Tibial nerve (tissue), 4 donors: ENCODE data around the gene THSD4. TPM values are rescaled to one million over a fixed set of nuclear protein-coding genes. Genes with fewer than 3 reads are reported as not detected.
A peak's percentile ranks its signal among the peaks of the same experiment; 100 is the strongest.

Experiments used
- DNase-seq, 2 donors: peaks; one replicate each; pipeline ENCODE4 v3.0.0-alpha.2; 2019; ENCODE audit warnings: low spot score in 2 of 2
- H3K27ac ChIP-seq, 4 donors: fragments of 200-600 bp; sonication (generic) in 3 of 4; one replicate each; pipeline ENCODE4 v1.5.1; 2017 to 2019; ENCODE audit warnings: mild to moderate bottlenecking in 1 of 4
- H3K27me3 ChIP-seq, 2 donors: fragments of 200-600 bp; sonication (generic) in 1 of 2; one replicate each; pipeline versions ENCODE4 v1.5.1 to v1.6.0; 2017 to 2019
- H3K36me3 ChIP-seq, 3 donors: fragments of 200-600 bp; sonication (generic); one replicate each; pipeline ENCODE4 v1.5.1; 2018 to 2019
- H3K4me1 ChIP-seq, 4 donors: fragments of 200-600 bp; sonication (generic) in 3 of 4; one replicate each; pipeline ENCODE4 v1.5.1; 2017 to 2019
- H3K4me3 ChIP-seq, 4 donors: fragments of 200-600 bp; sonication (generic) in 3 of 4; one replicate each; pipeline ENCODE4 v1.5.1; 2017 to 2019; ENCODE audit warnings: mild to moderate bottlenecking in 1 of 4, moderate library complexity in 1 of 4
- H3K9me3 ChIP-seq, 4 donors: fragments of 200-600 bp; sonication (generic) in 3 of 4; one replicate each; pipeline ENCODE4 v1.5.1; 2017 to 2019
- EP300 ChIP-seq, 2 donors: sonication (generic); formaldehyde crosslinking; IDR thresholded peaks; one replicate each; pipeline ENCODE4 v1.6.1; 2017; ENCODE audit warnings: antibody characterized with exemption in 2 of 2, mild to moderate bottlenecking in 1 of 2
- POLR2A ChIP-seq, 2 donors: fragments of 450-650 bp; IDR thresholded peaks; one replicate each; pipeline ENCODE4 v1.6.1; 2017; ENCODE audit warnings: antibody characterized with exemption in 2 of 2, mild to moderate bottlenecking in 2 of 2, moderate library complexity in 2 of 2
- WGBS, 2 donors: methylation state at CpG; one replicate each; pipeline ENCODE4 v1.1.5; 2018; 5-methylcytosine and 5-hydroxymethylcytosine counted together
- total RNA-seq, 4 donors: library from RNA; depleted of rRNA; stranded (reverse); fragments of >200 nt; gene quantifications; one replicate each; pipeline ENCODE4 v1.1.0, GENCODE V29; 2016
- TF ChIP-seq, protein P1 (sequence below), 5 experiments: fragments of 200-600 bp in 3 of 5; fragments of 450-650 bp in 2 of 5; sonication (generic) in 3 of 5; IDR thresholded peaks; one replicate each; pipeline ENCODE4 v1.5.1; 2016 to 2019; ENCODE audit warnings: antibody characterized with exemption in 5 of 5, mild to moderate bottlenecking in 3 of 5, moderate library complexity in 2 of 5

THSD4 gene
- total RNA-seq, 4 donors from 2014 or later, result 9.6 to 25.1 (median 21.2) TPM

DNA sequence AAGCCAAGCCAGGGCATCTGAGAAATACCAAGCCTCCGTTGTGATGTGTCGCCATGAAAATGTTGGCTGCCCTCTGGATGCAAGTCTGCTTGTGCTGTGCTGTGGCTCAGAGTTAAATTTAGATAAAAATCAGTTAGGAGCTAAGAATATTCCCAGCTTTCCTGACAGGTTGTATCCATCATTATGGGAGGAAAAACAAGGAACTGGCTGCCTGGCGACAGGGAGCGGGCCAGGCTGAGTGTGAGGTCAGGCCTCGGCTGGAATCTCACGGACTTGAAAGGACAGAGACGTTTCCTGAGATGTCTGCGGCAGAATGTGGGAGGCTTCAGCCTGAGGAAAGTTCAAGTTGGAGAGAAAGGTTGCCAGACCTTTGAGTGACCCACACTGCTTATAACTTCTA, 213.8 kb downstream of the THSD4 start:
- Histone ChIP-seq H3K36me3 (no peaks in the 10 kb centered on the region), H3K4me1 (peaks cover 0 to 21% (median 2%) of the 10 kb centered on the region in 4 donors), H3K27me3 (no peaks in the 10 kb centered on the region), H3K9me3 (no peaks in the 10 kb centered on the region), H3K27ac (peak overlapping the region in 3 of 4 donors; percentile 40 to 85 (median 79)), H3K4me3 (no peak overlapping the region)
- no peak for TF ChIP-seq POLR2A (IDR thresholded peaks at IDR 0.05)
- WGBS, 2 donors, result 47 to 59% methylated on average over 8 of the region's 8 CpGs
- no peak for DNase-seq

DNA sequence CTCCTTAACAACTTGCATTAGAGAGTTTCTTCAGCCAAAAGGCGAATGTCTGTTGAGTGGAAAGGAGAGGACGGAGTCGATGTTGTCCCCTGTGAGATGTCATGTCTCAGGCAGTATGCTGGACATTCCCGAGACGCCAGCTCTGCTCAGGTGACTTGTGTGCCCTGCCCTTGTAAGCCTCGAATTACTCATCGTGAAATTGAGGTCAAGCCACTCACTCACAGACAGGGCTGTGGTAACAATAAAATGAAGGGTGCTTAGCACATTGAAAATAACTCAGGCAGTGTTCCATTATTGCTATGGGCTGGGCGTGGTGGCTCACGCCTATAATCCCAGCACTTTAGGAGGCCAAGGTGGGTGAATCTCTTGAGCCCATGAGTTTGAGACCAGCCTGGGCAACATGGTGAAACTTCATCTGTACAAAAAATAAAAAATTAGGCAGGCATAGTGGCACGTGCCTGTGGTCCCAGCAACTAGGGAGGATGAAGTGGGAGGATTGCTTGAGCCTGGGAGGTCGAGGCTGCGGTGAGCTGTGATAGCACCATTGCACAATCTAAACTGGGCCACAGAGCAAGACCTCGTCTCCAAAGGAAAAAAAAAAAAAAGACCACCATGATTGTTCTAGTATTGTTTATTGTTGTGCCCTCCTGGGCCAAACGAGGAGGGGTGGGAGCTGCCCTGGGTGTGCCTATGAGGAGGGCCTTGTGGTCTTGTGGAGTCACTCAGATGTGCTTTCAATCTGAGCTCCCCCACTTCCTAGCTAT, 214.4 kb downstream of the THSD4 start:
- Histone ChIP-seq H3K36me3 (no peaks in the 10 kb centered on the region), H3K4me1 (peaks cover 0 to 24% (median 2%) of the 10 kb centered on the region in 4 donors), H3K27me3 (no peaks in the 10 kb centered on the region), H3K9me3 (no peaks in the 10 kb centered on the region), H3K27ac (peak overlapping the region in 3 of 4 donors; percentile 40 to 85 (median 79)), H3K4me3 (no peak overlapping the region)
- no peak for TF ChIP-seq POLR2A (IDR thresholded peaks at IDR 0.05)
- no peak for TF ChIP-seq EP300 (IDR thresholded peaks at IDR 0.05)
- DNase-seq, result peak in 1 of 2 donors; percentile 9
- WGBS, 2 donors, result 73 to 78% methylated on average over 14 of the region's 14 CpGs

DNA sequence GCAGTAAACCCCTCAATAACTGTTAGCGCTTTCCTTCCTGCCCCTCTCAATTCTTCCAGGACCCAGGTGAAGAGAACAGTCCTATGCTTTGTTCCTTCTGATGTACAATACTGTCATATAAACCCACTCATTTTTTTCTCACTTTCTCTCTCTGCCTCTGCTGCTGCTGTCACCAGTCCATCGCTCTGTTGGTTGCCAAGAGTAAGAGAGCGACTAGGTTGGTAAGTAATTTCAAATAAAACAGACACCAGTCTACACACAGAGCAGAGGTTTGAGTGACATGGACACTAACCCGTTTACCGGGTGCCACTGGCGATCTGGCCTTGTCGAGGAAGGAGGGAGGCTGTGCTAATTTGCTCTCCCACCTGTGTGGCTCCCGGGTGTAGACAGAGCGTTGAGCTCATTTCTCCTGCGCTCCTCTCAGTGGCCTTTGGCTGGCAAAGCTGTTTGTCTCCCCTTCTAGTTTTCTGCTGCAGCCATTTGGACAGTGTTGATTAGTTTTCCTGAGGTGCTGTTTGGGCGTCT, 215.4 kb downstream of the THSD4 start:
- Histone ChIP-seq H3K36me3 (no peaks in the 10 kb centered on the region), H3K27ac (peak overlapping the region in 1 of 4 donors; percentile 85), H3K4me3 (no peak overlapping the region), H3K4me1 (peaks cover 0 to 24% (median 2%) of the 10 kb centered on the region in 4 donors), H3K9me3 (no peaks in the 10 kb centered on the region), H3K27me3 (no peaks in the 10 kb centered on the region)
- no peak for DNase-seq
- no peak for TF ChIP-seq EP300 (IDR thresholded peaks at IDR 0.05)
- no peak for TF ChIP-seq POLR2A (IDR thresholded peaks at IDR 0.05)
- TF ChIP-seq, protein P1, sequence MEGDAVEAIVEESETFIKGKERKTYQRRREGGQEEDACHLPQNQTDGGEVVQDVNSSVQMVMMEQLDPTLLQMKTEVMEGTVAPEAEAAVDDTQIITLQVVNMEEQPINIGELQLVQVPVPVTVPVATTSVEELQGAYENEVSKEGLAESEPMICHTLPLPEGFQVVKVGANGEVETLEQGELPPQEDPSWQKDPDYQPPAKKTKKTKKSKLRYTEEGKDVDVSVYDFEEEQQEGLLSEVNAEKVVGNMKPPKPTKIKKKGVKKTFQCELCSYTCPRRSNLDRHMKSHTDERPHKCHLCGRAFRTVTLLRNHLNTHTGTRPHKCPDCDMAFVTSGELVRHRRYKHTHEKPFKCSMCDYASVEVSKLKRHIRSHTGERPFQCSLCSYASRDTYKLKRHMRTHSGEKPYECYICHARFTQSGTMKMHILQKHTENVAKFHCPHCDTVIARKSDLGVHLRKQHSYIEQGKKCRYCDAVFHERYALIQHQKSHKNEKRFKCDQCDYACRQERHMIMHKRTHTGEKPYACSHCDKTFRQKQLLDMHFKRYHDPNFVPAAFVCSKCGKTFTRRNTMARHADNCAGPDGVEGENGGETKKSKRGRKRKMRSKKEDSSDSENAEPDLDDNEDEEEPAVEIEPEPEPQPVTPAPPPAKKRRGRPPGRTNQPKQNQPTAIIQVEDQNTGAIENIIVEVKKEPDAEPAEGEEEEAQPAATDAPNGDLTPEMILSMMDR (IDR thresholded peaks at IDR 0.05), result no peak
- 80 to 89% methylated on average over 11 of the region's 11 CpGs for WGBS, 2 donors

DNA sequence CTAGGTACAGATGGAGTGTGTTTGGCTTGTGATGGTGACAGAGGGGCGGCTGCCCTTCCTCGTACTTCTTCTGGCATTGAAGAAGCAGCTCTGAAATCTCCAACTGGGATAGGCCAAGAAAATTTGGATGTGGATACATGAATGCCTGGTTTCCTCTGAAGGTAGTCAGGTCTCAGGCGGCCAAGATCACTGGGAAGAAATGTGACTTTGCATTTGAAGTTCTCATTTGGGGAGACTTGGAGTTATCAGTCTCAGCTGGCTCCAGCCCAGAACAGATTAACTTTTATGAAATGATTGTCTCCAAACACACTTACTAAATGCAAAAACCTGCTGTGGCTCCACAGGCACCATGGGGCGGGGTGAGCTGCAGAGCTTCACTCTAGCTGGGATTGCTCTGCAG, 215.9 kb downstream of the THSD4 start:
- H3K36me3 ChIP-seq, result no peaks in the 10 kb centered on the region
- no peak for DNase-seq
- no peaks in the 10 kb centered on the region for H3K27me3 ChIP-seq
- H3K4me1 ChIP-seq, result peaks cover 0 to 24% (median 2%) of the 10 kb centered on the region in 4 donors
- 87 to 95% methylated on average over 4 of the region's 4 CpGs for WGBS, 2 donors
- H3K9me3 ChIP-seq, result no peaks in the 10 kb centered on the region
- TF ChIP-seq POLR2A (IDR thresholded peaks at IDR 0.05) (no peak), EP300 (IDR thresholded peaks at IDR 0.05) (no peak)
- TF ChIP-seq, protein P1 (IDR thresholded peaks at IDR 0.05), result no peak
- peak overlapping the region in 1 of 4 donors; percentile 17 for H3K27ac ChIP-seq
- H3K4me3 ChIP-seq, result no peak overlapping the region

DNA sequence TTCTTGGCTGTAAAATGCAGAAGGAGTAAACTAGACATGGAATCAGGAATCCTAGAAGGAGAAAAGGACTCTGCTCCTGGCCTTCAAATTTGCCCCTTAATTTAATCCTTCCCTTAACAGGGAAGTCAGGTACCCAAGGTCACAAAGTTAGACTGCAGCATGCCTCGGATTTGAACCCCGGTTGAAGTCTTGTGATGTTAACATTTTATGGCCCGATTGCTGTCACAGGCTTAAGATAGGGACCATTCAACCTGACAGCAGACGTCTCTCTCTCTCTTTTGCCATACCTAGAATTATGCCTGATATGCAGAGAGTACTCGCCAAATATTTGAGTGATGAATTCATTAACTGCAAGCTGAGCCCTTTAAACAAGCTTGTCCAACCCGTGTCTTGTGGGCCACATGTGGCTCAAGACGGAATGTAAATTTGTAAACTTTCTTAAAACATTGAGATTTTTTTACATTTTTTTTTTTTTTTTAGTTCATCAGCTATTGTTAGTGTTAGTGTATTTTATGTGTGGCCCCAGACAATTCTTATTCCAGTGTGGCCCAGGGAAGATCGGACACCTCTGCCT, 217.2 kb downstream of the THSD4 start:
- no peak overlapping the region for H3K4me3 ChIP-seq
- H3K36me3 ChIP-seq, result no peaks in the 10 kb centered on the region
- H3K4me1 ChIP-seq, result peaks cover 0 to 24% (median 2%) of the 10 kb centered on the region in 4 donors
- TF ChIP-seq POLR2A (IDR thresholded peaks at IDR 0.05), result no peak
- TF ChIP-seq, protein P1 (IDR thresholded peaks at IDR 0.05), result no peak
- no peak for TF ChIP-seq EP300 (IDR thresholded peaks at IDR 0.05)
- H3K9me3 ChIP-seq, result no peaks in the 10 kb centered on the region
- WGBS, 2 donors, result 73 to 77% methylated on average over 8 of the region's 8 CpGs
- no peak overlapping the region for H3K27ac ChIP-seq
- H3K27me3 ChIP-seq, result no peaks in the 10 kb centered on the region
- DNase-seq, result no peak
